ENCODE measurements around the gene GCSAM. TPM values are rescaled to one million over a fixed set of nuclear protein-coding genes. Genes with fewer than 3 reads are reported as not detected.

GCSAM gene
- total RNA-seq, 1 experiment from 2014 or later = not detected

- H2BK12ac ChIP-seq (ENCODE audit: insufficient read length, low read depth, low read length) = no peak overlapping the region
- H3K27me3 ChIP-seq (ENCODE audit: insufficient read depth, low read length) = no peaks in the 10 kb centered on the region
- no peak overlapping the region for H3K4ac ChIP-seq (ENCODE audit: low read depth, low read length)
- WGBS (ENCODE audit: extremely low coverage, insufficient read length, low lambda C conversion rate) = no CpG with 5 or more reads among the region's 4 CpGs
- TF ChIP-seq, protein P1, sequence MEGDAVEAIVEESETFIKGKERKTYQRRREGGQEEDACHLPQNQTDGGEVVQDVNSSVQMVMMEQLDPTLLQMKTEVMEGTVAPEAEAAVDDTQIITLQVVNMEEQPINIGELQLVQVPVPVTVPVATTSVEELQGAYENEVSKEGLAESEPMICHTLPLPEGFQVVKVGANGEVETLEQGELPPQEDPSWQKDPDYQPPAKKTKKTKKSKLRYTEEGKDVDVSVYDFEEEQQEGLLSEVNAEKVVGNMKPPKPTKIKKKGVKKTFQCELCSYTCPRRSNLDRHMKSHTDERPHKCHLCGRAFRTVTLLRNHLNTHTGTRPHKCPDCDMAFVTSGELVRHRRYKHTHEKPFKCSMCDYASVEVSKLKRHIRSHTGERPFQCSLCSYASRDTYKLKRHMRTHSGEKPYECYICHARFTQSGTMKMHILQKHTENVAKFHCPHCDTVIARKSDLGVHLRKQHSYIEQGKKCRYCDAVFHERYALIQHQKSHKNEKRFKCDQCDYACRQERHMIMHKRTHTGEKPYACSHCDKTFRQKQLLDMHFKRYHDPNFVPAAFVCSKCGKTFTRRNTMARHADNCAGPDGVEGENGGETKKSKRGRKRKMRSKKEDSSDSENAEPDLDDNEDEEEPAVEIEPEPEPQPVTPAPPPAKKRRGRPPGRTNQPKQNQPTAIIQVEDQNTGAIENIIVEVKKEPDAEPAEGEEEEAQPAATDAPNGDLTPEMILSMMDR (conservative IDR thresholded peaks at IDR 0.05) = no peak
- H3K4me1 ChIP-seq (ENCODE audit: insufficient read depth, low read length) = peaks cover 16% of the 10 kb centered on the region; the same call in 1 of the 2 replicates
- no peak overlapping the region for H2BK5ac ChIP-seq (ENCODE audit: insufficient read length, low read length)
- no peak overlapping the region for H3K14ac ChIP-seq (ENCODE audit: insufficient read depth, low read length)
- Mint-ChIP-seq H3K27ac (no peak overlapping the region), H3K36me3 (ENCODE audit: insufficient read depth in 1 of 3, low read depth in 3 of 3) (no peaks in the 10 kb centered on the region; a peak in 1 of 7 replicates), H3K27me3 (ENCODE audit: low read depth) (no peaks in the 10 kb centered on the region), H3K9me3 (no peaks in the 10 kb centered on the region), H3K4me3 (no peak overlapping the region), H3K4me1 (peaks cover 40 to 57% of the 10 kb centered on the region in 2 experiments)
- H3T11ph ChIP-seq (ENCODE audit: low read length) = no peak overlapping the region
- H3K9me3 ChIP-seq (ENCODE audit: control insufficient read depth, low read depth, low read length) = no peaks in the 10 kb centered on the region
- H3K18ac ChIP-seq (ENCODE audit: insufficient read length, low read depth, low read length) = no peak overlapping the region
- no peak overlapping the region for H4K8ac ChIP-seq (replicated peaks; ENCODE audit: insufficient read length, low read depth, low read length)
- no peak overlapping the region for H3K27ac ChIP-seq (ENCODE audit: insufficient read length, low read depth, low read length)
- H2BK20ac ChIP-seq (ENCODE audit: low read depth, low read length, poor library complexity, severe bottlenecking) = no peak overlapping the region
- no peak overlapping the region for H4K5ac ChIP-seq (ENCODE audit: insufficient read length, low read depth, low read length)
- H3K9ac ChIP-seq (ENCODE audit: extremely low read depth, insufficient read length, low read length) = no peak overlapping the region
- no peaks in the 10 kb centered on the region for H4K20me1 ChIP-seq (ENCODE audit: control insufficient read depth, insufficient read depth, insufficient read length)
- H4K91ac ChIP-seq (ENCODE audit: insufficient read length, low read depth, low read length) = no peak overlapping the region
- H3K4me2 ChIP-seq (ENCODE audit: insufficient read depth, insufficient read length, low read length) = no peak overlapping the region
- H2BK120ac ChIP-seq (ENCODE audit: low read depth, low read length, poor library complexity, severe bottlenecking) = no peak overlapping the region
- H3K79me2 ChIP-seq (ENCODE audit: insufficient read depth, low read length) = no peaks in the 10 kb centered on the region
- no peaks in the 10 kb centered on the region for H3K79me1 ChIP-seq (ENCODE audit: insufficient read depth, low read depth, low read length, poor library complexity, severe bottlenecking)
- H3K56ac ChIP-seq (ENCODE audit: insufficient read length, low read depth, low read length) = no peak overlapping the region
- DNase-seq = no peak
- no peak overlapping the region for H2AFZ ChIP-seq (ENCODE audit: low read length)
- H2BK15ac ChIP-seq (ENCODE audit: low read depth, low read length) = no peak overlapping the region
- H2AK5ac ChIP-seq (ENCODE audit: insufficient read length, low read length) = no peak overlapping the region
- no peaks in the 10 kb centered on the region for H3K23me2 ChIP-seq (ENCODE audit: insufficient read length, low read depth, low read length, poor library complexity, severe bottlenecking)
- H3K23ac ChIP-seq (ENCODE audit: insufficient read length, low read depth, low read length) = no peak overlapping the region
These were observed 3.0 kb downstream of the GCSAM start for GRCh38 chr3:112129925-112130637.
